HepG2 (cell line): ENCODE results near the gene ATRAID. TPM values are rescaled to one million over a fixed set of nuclear protein-coding genes. Genes with fewer than 3 reads are reported as not detected.

Experiments used
- ATAC-seq: fragments of 200-7000 bp; cut with Tn5 transposase; 3 replicates; pipeline ENCODE4 v1.9.1; 2020; ENCODE audit warnings: mild to moderate bottlenecking, moderate library complexity
- BruUV-seq: library from RNA; stranded (reverse); fragments of 400-500 nt; replicated peaks from 2 replicates; lab custom pipeline; 2021; lab: Mats Ljungman, UMichigan
- CTCF ChIA-PET: fragments of 300-600 bp; formaldehyde crosslinking; extraction: SDS; loops from one replicate; lab custom pipeline; 2021; ENCODE audit warnings: low total read pairs, inconsistent platforms, low intra/inter-chr PET ratio; lab: Yijun Ruan, JAX
- POLR2A ChIA-PET: fragments of 350-600 bp; sonication (Branson Sonifier 250); formaldehyde crosslinking; loops from one replicate; lab custom pipeline; 2020; ENCODE audit warnings: antibody characterized with exemption, inconsistent platforms; lab: Yijun Ruan, JAX
- DNase-seq: peaks from one replicate; pipeline ENCODE4 v3.0.0-alpha.2; 2015; ENCODE audit warnings: low spot score
- FAIRE-seq: peaks from 3 replicates; lab custom pipeline; 2011; peaks lifted over from hg19 to GRCh38; lab: Jason Lieb, UNC
- H2AFZ ChIP-seq: one replicate; pipeline ENCODE4 v1.6.1; 2011; ENCODE audit warnings: low read length, inconsistent platforms
- H3K27ac ChIP-seq: fragments of 300-600 bp; 3 replicates; pipeline ENCODE4 v1.8.0; 2011; ENCODE audit warnings: mixed run types, mild to moderate bottlenecking, mixed read lengths, low read length, inconsistent platforms; ENCODE audit not compliant: insufficient read depth; ENCODE audit errors: extremely low read length
- H3K27me3 ChIP-seq, 2 experiments: fragments of 200-600 bp in 1 of 2; 2 replicates in 1 of 2; 3 replicates in 1 of 2; pipeline versions ENCODE4 v1.6.0 to v1.8.0; 2011; ENCODE audit warnings: low read length in 2 of 2, mild to moderate bottlenecking in 2 of 2, moderate library complexity in 2 of 2, inconsistent platforms in 1 of 2; ENCODE audit not compliant: insufficient read depth in 2 of 2, control insufficient read depth in 1 of 2
- H3K36me3 ChIP-seq, 2 experiments: fragments of 200-600 bp in 1 of 2; replicated peaks in 1 of 2; 2 replicates in 1 of 2; 3 replicates in 1 of 2; pipeline versions ENCODE4 v1.5.1 to v1.8.0; 2011; ENCODE audit warnings: low read length in 2 of 2, inconsistent platforms in 1 of 2; ENCODE audit not compliant: insufficient read depth in 2 of 2, control insufficient read depth in 1 of 2
- H3K4me1 ChIP-seq: 2 replicates; pipeline ENCODE4 v1.5.1; 2012; ENCODE audit warnings: low read length, inconsistent platforms; ENCODE audit not compliant: insufficient read depth
- H3K4me2 ChIP-seq: 2 replicates; pipeline ENCODE4 v1.6.0; 2011; ENCODE audit warnings: low read depth, low read length, inconsistent platforms
- H3K4me3 ChIP-seq, 3 experiments: fragments of 200-600 bp in 1 of 3; sonication (generic), shearing (Covaris generic) in 1 of 3; replicated peaks in 1 of 3; 2 replicates each; pipeline ENCODE4 v1.5.1; 2011 to 2016; ENCODE audit warnings: low read length in 3 of 3, inconsistent platforms in 2 of 3, low read depth in 2 of 3, mild to moderate bottlenecking in 2 of 3, control low read depth in 1 of 3, mixed read lengths in 1 of 3; ENCODE audit not compliant: insufficient read depth in 1 of 3
- H3K79me2 ChIP-seq: one replicate; pipeline ENCODE4 v1.6.1; 2011; ENCODE audit warnings: low read length, inconsistent platforms; ENCODE audit not compliant: insufficient read depth
- H3K9ac ChIP-seq: 2 replicates; pipeline ENCODE4 v1.6.0; 2011; ENCODE audit warnings: mild to moderate bottlenecking, low read depth, low read length, inconsistent platforms; ENCODE audit not compliant: insufficient read depth
- H3K9me3 ChIP-seq: 2 replicates; pipeline ENCODE4 v1.5.1; 2012; ENCODE audit warnings: mild to moderate bottlenecking, low read length
- H4K20me1 ChIP-seq: 2 replicates; pipeline ENCODE4 v1.6.0; 2011; ENCODE audit warnings: inconsistent platforms, mild to moderate bottlenecking, low read length, moderate library complexity; ENCODE audit not compliant: insufficient read depth
- CBX1 ChIP-seq: IDR thresholded peaks from one replicate; pipeline ENCODE4 v1.6.1; 2016; ENCODE audit warnings: antibody characterized with exemption, low read depth
- CHD4 ChIP-seq: fragments of 200-600 bp; sonication (generic); IDR thresholded peaks from 2 replicates; pipeline ENCODE4 v1.7.0; 2017; ENCODE audit warnings: mild to moderate bottlenecking, low read length, borderline replicate concordance
- ELF1 ChIP-seq: sonication (generic); formaldehyde crosslinking; IDR thresholded peaks from 2 replicates; pipeline ENCODE4 v1.4.0; 2020; ENCODE audit warnings: missing genetic modification reagents
- JUNB ChIP-seq: sonication (generic); formaldehyde crosslinking; IDR thresholded peaks from 2 replicates; pipeline ENCODE4 v1.8.0; 2022; ENCODE audit warnings: missing genetic modification reagents, mild to moderate bottlenecking, borderline replicate concordance
- NR1H2 ChIP-seq: sonication (generic); formaldehyde crosslinking; IDR thresholded peaks from 2 replicates; pipeline ENCODE4 v1.8.1; 2022; ENCODE audit warnings: low read depth, missing genetic modification reagents, borderline replicate concordance
- PLRG1 ChIP-seq: fragments of 450-650 bp; conservative IDR thresholded peaks from 2 replicates; pipeline ENCODE4 v1.6.1; 2016
- SMYD3 ChIP-seq: sonication (generic); formaldehyde crosslinking; IDR thresholded peaks from 2 replicates; pipeline ENCODE4 v1.8.1; 2023; ENCODE audit warnings: mild to moderate bottlenecking, missing genetic modification reagents
- TERF1 ChIP-seq: sonication (generic); formaldehyde crosslinking; IDR thresholded peaks from 2 replicates; pipeline ENCODE4 v1.8.0; 2022; ENCODE audit warnings: mild to moderate bottlenecking, missing genetic modification reagents, moderate library complexity
- USF2 ChIP-seq, 2 experiments: sonication (generic) in 1 of 2; formaldehyde crosslinking in 1 of 2; IDR thresholded peaks; 2 replicates each; pipeline versions ENCODE4 v1.5.1 to v1.6.1; 2011 to 2020; ENCODE audit warnings: borderline replicate concordance in 1 of 2, low read depth in 1 of 2, low read length in 1 of 2, mild to moderate bottlenecking in 1 of 2, missing genetic modification reagents in 1 of 2, moderate library complexity in 1 of 2
- ZBTB8A ChIP-seq: sonication (generic); formaldehyde crosslinking; IDR thresholded peaks from 2 replicates; pipeline ENCODE4 v1.4.0; 2020; ENCODE audit warnings: mild to moderate bottlenecking, low read depth, missing genetic modification reagents, borderline replicate concordance
- ZFP36L1 ChIP-seq: sonication (generic); formaldehyde crosslinking; IDR thresholded peaks from 2 replicates; pipeline ENCODE4 v1.8.0; 2022; ENCODE audit warnings: mild to moderate bottlenecking, missing genetic modification reagents, moderate library complexity
- ZNF234 ChIP-seq: sonication (generic); formaldehyde crosslinking; conservative IDR thresholded peaks from 2 replicates; pipeline ENCODE4 v1.5.1; 2020; ENCODE audit warnings: mild to moderate bottlenecking, missing genetic modification reagents
- ZNF260 ChIP-seq: sonication (generic); formaldehyde crosslinking; IDR thresholded peaks from 2 replicates; pipeline ENCODE4 v1.4.0; 2020; ENCODE audit warnings: missing genetic modification reagents, low read depth, mild to moderate bottlenecking, borderline replicate concordance
- ZNF674 ChIP-seq: sonication (generic); formaldehyde crosslinking; IDR thresholded peaks from 2 replicates; pipeline ENCODE4 v1.5.0; 2020; ENCODE audit warnings: low read depth, mild to moderate bottlenecking, missing genetic modification reagents
- ZNF782 ChIP-seq: sonication (generic); formaldehyde crosslinking; IDR thresholded peaks from 2 replicates; pipeline ENCODE4 v1.4.0; 2020; ENCODE audit warnings: missing genetic modification reagents, mild to moderate bottlenecking, borderline replicate concordance
- WGBS: methylation state at CpG from one replicate; pipeline ENCODE4 v1.1.6; 2017; ENCODE audit warnings: low lambda C conversion rate; 5-methylcytosine and 5-hydroxymethylcytosine counted together
- in situ Hi-C: cut with HindIII; loops from 2 replicates; pipeline ENCODE4 v1.10.0; 2017; ENCODE audit warnings: low pct_unique_long_range_greater_than_20kb; ENCODE audit not compliant: extremely low pct_ligation_motif_present
- intact Hi-C: fragments of 100-400 bp; cut with micrococcal nuclease; formaldehyde crosslinking; loops from one replicate; pipeline ENCODE4 v1.10.0; 2022; ENCODE audit not compliant: unreplicated experiment
- polyA plus RNA-seq, 8 experiments: library from polyadenylated mRNA; depleted of rRNA in 3 of 8; stranded (reverse) in 7 of 8; unstranded in 1 of 8; fragments of >200 nt; fragmentation: Illumina TruSeq in 4 of 8; extraction: Trizol in 4 of 8; gene quantifications; 2 replicates each; pipeline versions ENCODE4 v1.2.1 to v1.2.3, GENCODE V29; 2011 to 2016; ENCODE audit warnings: low read depth in 4 of 8, missing spikeins in 1 of 8, mixed read lengths in 1 of 8; ENCODE audit not compliant: insufficient read depth in 1 of 8
- total RNA-seq, 5 experiments: library from RNA; depleted of rRNA; stranded (reverse); fragments of >200 nt; fragmentation: Illumina TruSeq; extraction: Trizol; gene quantifications; 2 replicates each; pipeline ENCODE4 v1.2.3, GENCODE V29; 2016; ENCODE audit warnings: low read depth in 1 of 5
- TF ChIP-seq, protein P1 (sequence below): sonication (generic); formaldehyde crosslinking; IDR thresholded peaks from 2 replicates; pipeline ENCODE4 v1.4.0; 2020; ENCODE audit warnings: mild to moderate bottlenecking, missing genetic modification reagents
- TF ChIP-seq, protein P2 (sequence below): sonication (generic); formaldehyde crosslinking; IDR thresholded peaks from 2 replicates; pipeline ENCODE4 v1.4.0; 2020; ENCODE audit warnings: missing genetic modification reagents

ATRAID gene
- total and polyA plus RNA-seq, 2 of the 13 experiments (the other 11 are each of a cell fraction or from before 2014, with no cell fraction given): 207 to 382 TPM

DNA sequence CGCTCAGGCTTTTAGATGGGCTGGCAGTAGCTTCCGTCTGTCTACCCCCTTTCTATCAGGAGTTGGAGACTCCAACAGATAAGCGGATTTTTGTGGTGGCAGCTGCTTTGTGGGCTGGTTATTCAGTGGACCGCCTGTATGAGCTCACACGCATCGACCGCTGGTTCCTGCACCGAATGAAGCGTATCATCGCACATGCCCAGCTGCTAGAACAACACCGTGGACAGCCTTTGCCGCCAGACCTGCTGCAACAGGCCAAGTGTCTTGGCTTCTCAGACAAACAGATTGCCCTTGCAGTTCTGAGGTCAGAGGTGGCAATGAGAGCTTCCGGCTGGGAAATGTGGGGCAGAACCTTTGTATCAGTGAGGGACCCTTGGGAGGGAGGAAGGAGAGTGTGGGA is 20.1 kb downstream of the ATRAID start (continued):
- TF ChIP-seq ZNF674 (CRISPR knock-in tag): no peak
- TF ChIP-seq, all 625 proteins: peak for 0

DNA sequence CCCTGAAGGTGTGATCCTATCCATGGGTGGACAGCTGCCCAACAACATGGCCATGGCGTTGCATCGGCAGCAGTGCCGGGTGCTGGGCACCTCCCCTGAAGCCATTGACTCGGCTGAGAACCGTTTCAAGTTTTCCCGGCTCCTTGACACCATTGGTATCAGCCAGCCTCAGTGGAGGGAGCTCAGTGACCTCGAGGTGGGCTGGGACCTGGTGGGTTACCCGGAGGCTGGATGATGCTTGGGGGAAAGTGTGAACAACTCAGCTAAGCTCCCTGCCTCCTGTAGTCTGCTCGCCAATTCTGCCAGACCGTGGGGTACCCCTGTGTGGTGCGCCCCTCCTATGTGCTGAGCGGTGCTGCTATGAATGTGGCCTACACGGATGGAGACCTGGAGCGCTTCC is 21.5 kb downstream of the ATRAID start:
- Histone ChIP-seq H3K4me3 (no peak overlapping the region), H3K27ac (no peak overlapping the region), H3K36me3 (peaks cover 67 to 80% of the 10 kb centered on the region in 2 experiments), H3K4me2 (no peak overlapping the region), H3K79me2 (no peaks in the 10 kb centered on the region), H4K20me1 (no peaks in the 10 kb centered on the region), H3K9me3 (no peaks in the 10 kb centered on the region), H3K9ac (no peak overlapping the region), H2AFZ (no peak overlapping the region), H3K4me1 (peaks cover 2% of the 10 kb centered on the region; the same call in 1 of the 2 replicates), H3K27me3 (no peaks in the 10 kb centered on the region)
- DNase-seq: no peak
- in situ Hi-C loops: no loop called here
- ATAC-seq: no peak
- BruUV-seq: no TSS peak
- CTCF ChIA-PET: no interaction called here
- POLR2A ChIA-PET: no interaction called here
- no peak for FAIRE-seq
- WGBS: 98% methylated on average over 14 of the region's 14 CpGs
- TF ChIP-seq, protein P1, sequence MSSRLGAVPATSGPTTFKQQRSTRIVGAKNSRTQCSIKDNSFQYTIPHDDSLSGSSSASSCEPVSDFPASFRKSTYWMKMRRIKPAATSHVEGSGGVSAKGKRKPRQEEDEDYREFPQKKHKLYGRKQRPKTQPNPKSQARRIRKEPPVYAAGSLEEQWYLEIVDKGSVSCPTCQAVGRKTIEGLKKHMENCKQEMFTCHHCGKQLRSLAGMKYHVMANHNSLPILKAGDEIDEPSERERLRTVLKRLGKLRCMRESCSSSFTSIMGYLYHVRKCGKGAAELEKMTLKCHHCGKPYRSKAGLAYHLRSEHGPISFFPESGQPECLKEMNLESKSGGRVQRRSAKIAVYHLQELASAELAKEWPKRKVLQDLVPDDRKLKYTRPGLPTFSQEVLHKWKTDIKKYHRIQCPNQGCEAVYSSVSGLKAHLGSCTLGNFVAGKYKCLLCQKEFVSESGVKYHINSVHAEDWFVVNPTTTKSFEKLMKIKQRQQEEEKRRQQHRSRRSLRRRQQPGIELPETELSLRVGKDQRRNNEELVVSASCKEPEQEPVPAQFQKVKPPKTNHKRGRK (CRISPR knock-in tag): no peak
- TF ChIP-seq ZBTB8A (CRISPR knock-in tag) (no peak), JUNB (CRISPR knock-in tag) (no peak), CBX1 (no peak), PLRG1 (no peak), ZNF260 (CRISPR knock-in tag) (no peak), USF2 (IDR thresholded peaks at IDR 0.05; ENCODE audit: low read depth, low read length) (no peak), USF2 (CRISPR knock-in tag; IDR thresholded peaks at IDR 0.05; ENCODE audit: borderline replicate concordance) (no peak), NR1H2 (no peak), ZFP36L1 (CRISPR knock-in tag) (no peak), ELF1 (no peak), ZNF782 (CRISPR knock-in tag) (no peak), TERF1 (CRISPR knock-in tag) (no peak), CHD4 (no peak), SMYD3 (CRISPR knock-in tag) (no peak), ZNF234 (no peak)
- TF ChIP-seq, protein P2, sequence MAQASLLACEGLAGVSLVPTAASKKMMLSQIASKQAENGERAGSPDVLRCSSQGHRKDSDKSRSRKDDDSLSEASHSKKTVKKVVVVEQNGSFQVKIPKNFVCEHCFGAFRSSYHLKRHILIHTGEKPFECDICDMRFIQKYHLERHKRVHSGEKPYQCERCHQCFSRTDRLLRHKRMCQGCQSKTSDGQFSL (CRISPR knock-in tag): no peak
- intact Hi-C loops: no loop called here
